GM23338 (cell line): ENCODE results near the gene NUP205.

Experiments
- EZH2phosphoT487 ChIP-seq: fragments of 200-600 bp; sonication (generic); IDR thresholded peaks from one replicate; pipeline ENCODE4 v1.8.1; 2018; ENCODE audit warnings: antibody characterized with exemption; ENCODE audit not compliant: unreplicated experiment
- POLR2AphosphoS5 ChIP-seq: IDR thresholded peaks from 2 replicates; pipeline ENCODE4 v1.6.1; 2016; ENCODE audit warnings: antibody characterized with exemption, low read depth
- TF ChIP-seq, protein P1 (sequence below), 2 experiments: fragments of 200-600 bp in 1 of 2; sonication (generic) in 1 of 2; conservative IDR thresholded peaks; 2 replicates each; pipeline versions ENCODE4 v1.5.1 to v1.6.1; 2016 to 2017; ENCODE audit warnings: antibody characterized with exemption in 2 of 2, low read depth in 2 of 2, mild to moderate bottlenecking in 2 of 2, moderate library complexity in 1 of 2
- TF ChIP-seq, protein P2 (sequence below): IDR thresholded peaks from one replicate; pipeline ENCODE4 v1.6.1; 2018; ENCODE audit warnings: antibody characterized with exemption; ENCODE audit not compliant: unreplicated experiment

DNA sequence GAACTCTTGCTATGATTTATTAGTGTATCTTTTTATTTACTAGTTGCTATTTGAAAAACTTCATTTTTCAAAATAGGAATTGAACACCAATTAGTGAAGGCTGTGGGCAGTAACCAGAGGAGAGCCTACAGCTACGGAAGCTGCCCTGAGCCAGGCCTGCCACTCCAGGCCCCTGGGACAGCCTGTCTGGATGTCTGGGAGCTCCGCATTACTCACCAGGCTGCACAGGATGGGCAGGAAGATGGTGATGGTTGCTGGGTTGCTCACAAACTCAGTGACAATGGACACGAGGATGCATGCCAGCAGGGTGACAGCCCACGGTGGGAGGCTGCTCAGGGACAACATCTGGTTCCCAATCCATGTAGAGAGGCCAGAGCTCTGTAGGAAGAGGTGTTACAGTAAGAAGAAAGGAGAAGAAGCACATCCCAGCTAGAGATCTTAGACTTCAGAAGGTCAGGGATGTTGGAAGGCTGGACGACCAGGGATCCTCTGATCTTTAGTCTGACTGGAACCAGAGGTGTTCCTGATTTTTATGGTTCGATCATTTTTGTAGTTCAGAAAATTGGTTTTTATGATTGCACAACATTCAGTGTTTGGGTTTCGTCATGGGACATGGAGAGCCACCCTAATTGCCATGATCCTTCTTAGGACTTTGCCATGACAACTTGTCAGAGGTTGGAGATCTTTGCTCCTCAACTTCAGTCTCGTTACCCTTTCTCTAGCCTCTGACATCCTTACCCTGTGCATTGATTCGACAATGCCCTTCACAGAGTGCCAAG is 127.8 kb downstream of the NUP205 start:
- TF ChIP-seq, protein P1, sequence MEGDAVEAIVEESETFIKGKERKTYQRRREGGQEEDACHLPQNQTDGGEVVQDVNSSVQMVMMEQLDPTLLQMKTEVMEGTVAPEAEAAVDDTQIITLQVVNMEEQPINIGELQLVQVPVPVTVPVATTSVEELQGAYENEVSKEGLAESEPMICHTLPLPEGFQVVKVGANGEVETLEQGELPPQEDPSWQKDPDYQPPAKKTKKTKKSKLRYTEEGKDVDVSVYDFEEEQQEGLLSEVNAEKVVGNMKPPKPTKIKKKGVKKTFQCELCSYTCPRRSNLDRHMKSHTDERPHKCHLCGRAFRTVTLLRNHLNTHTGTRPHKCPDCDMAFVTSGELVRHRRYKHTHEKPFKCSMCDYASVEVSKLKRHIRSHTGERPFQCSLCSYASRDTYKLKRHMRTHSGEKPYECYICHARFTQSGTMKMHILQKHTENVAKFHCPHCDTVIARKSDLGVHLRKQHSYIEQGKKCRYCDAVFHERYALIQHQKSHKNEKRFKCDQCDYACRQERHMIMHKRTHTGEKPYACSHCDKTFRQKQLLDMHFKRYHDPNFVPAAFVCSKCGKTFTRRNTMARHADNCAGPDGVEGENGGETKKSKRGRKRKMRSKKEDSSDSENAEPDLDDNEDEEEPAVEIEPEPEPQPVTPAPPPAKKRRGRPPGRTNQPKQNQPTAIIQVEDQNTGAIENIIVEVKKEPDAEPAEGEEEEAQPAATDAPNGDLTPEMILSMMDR (conservative IDR thresholded peaks at IDR 0.05; ENCODE audit: low read depth in 2 of 2) = no peak
- no peak for TF ChIP-seq EZH2phosphoT487
- TF ChIP-seq, protein P2, sequence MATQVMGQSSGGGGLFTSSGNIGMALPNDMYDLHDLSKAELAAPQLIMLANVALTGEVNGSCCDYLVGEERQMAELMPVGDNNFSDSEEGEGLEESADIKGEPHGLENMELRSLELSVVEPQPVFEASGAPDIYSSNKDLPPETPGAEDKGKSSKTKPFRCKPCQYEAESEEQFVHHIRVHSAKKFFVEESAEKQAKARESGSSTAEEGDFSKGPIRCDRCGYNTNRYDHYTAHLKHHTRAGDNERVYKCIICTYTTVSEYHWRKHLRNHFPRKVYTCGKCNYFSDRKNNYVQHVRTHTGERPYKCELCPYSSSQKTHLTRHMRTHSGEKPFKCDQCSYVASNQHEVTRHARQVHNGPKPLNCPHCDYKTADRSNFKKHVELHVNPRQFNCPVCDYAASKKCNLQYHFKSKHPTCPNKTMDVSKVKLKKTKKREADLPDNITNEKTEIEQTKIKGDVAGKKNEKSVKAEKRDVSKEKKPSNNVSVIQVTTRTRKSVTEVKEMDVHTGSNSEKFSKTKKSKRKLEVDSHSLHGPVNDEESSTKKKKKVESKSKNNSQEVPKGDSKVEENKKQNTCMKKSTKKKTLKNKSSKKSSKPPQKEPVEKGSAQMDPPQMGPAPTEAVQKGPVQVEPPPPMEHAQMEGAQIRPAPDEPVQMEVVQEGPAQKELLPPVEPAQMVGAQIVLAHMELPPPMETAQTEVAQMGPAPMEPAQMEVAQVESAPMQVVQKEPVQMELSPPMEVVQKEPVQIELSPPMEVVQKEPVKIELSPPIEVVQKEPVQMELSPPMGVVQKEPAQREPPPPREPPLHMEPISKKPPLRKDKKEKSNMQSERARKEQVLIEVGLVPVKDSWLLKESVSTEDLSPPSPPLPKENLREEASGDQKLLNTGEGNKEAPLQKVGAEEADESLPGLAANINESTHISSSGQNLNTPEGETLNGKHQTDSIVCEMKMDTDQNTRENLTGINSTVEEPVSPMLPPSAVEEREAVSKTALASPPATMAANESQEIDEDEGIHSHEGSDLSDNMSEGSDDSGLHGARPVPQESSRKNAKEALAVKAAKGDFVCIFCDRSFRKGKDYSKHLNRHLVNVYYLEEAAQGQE = no peak
- TF ChIP-seq POLR2AphosphoS5 = no peak
